GM12864 (cell line): ENCODE measurements around the gene ART5.

ENCODE experiments used
- DNase-seq: peaks from one replicate; pipeline ENCODE4 v3.0.0-alpha.2; 2011; ENCODE audit warnings: low read depth
- H3K4me3 ChIP-seq: 2 replicates; pipeline ENCODE4 v1.5.1; 2011; ENCODE audit warnings: mild to moderate bottlenecking, low read depth, low read length, control low read depth
- CTCF ChIP-seq: IDR thresholded peaks from 2 replicates; pipeline ENCODE4 v1.5.1; 2011; ENCODE audit warnings: low read depth, mild to moderate bottlenecking, moderate library complexity, low read length, control low read depth, inconsistent platforms; ENCODE audit errors: missing control alignments

Gene ART5

GRCh38 chr11:3666023-3666530 lies 24.3 kb upstream of the ART5 start:
- H3K4me3 ChIP-seq = no peak overlapping the region
- no peak for DNase-seq
- TF ChIP-seq CTCF = no peak

GRCh38 chr11:3665336-3666022 lies 23.7 kb upstream of the ART5 start:
- TF ChIP-seq CTCF = no peak
- H3K4me3 ChIP-seq = no peak overlapping the region
- no peak for DNase-seq

GRCh38 chr11:3664032-3664630 lies 22.3 kb upstream of the ART5 start:
- DNase-seq = no peak
- no peak overlapping the region for H3K4me3 ChIP-seq
- TF ChIP-seq CTCF = no peak

GRCh38 chr11:3662856-3663255 lies 21.1 kb upstream of the ART5 start:
- H3K4me3 ChIP-seq = no peak overlapping the region
- no peak for TF ChIP-seq CTCF

GRCh38 chr11:3660960-3661359 lies 19.2 kb upstream of the ART5 start:
- DNase-seq = no peak
- no peak overlapping the region for H3K4me3 ChIP-seq
- no peak for TF ChIP-seq CTCF

More at GRCh38 chr11:3662856-3663255, 21.1 kb upstream of the ART5 start:
- DNase-seq = no peak

GRCh38 chr11:3659595-3660515 lies 18.1 kb upstream of the ART5 start:
- no peak for DNase-seq
- no peak overlapping the region for H3K4me3 ChIP-seq
- no peak for TF ChIP-seq CTCF
